Measurements from ENCODE around the gene LAMA1. TPM values are rescaled to one million over a fixed set of nuclear protein-coding genes. Genes with fewer than 3 reads are reported as not detected.
A peak's percentile ranks its signal among the peaks of the same experiment; 100 is the strongest.

The LAMA1 gene
- total RNA-seq, 1 experiment from 2014 or later = not detected

- ATAC-seq = peak; percentile 89
- Histone ChIP-seq H3K4me3 (ENCODE audit: low read length) (no peak overlapping the region), H3K4me1 (ENCODE audit: insufficient read depth, low read length) (peaks cover 17% of the 10 kb centered on the region), H3K27ac (ENCODE audit: low read length) (peak overlapping the region; percentile 62), H3K36me3 (ENCODE audit: low read depth, low read length) (no peaks in the 10 kb centered on the region), H3K4me2 (ENCODE audit: low read length) (no peak overlapping the region), H3K9ac (ENCODE audit: low read length) (no peak overlapping the region), H3K9me3 (ENCODE audit: low read length) (no peaks in the 10 kb centered on the region), H4K20me1 (ENCODE audit: low read length) (no peaks in the 10 kb centered on the region), H3F3A (ENCODE audit: low read length, unreplicated experiment) (no peaks in the 10 kb centered on the region), H3K79me2 (ENCODE audit: low read length) (no peaks in the 10 kb centered on the region), H3K27me3 (ENCODE audit: low read length) (peaks cover 58% of the 10 kb centered on the region), H3K9me2 (replicated peaks; ENCODE audit: low read length) (no peaks in the 10 kb centered on the region), H2AFZ (ENCODE audit: low read length) (no peak overlapping the region)
- peak; percentile 76 for DNase-seq
- no TSS peak for BruUV-seq (replicated peaks)
- ChIA-PET CTCF (interaction anchor here (0.8 kb wide), 1 partner anchor 34 kb away, joined by 3 read pairs; no protein-coding TSS in a partner anchor), POLR2A (ENCODE audit: unreplicated experiment) (interaction anchor here (0.6 kb wide), 1 partner anchor 30 kb away, joined by 6 read pairs; no protein-coding TSS in a partner anchor)
- no peak for TF ChIP-seq CTCF (conservative IDR thresholded peaks at IDR 0.05; ENCODE audit: low read depth, low read length)
- no peak for TF ChIP-seq EZH2phosphoT487 (IDR thresholded peaks at IDR 0.05; ENCODE audit: borderline replicate concordance, low read length)
- intact Hi-C loops (cut with micrococcal nuclease) = no loop called here
Measured at GRCh38 chr18:6960656-6961055, 156.9 kb downstream of the LAMA1 start.

- H3K4me2 ChIP-seq (ENCODE audit: low read length) = no peak overlapping the region
- no peaks in the 10 kb centered on the region for H3K9me2 ChIP-seq (replicated peaks; ENCODE audit: low read length)
- H3K79me2 ChIP-seq (ENCODE audit: low read length) = no peaks in the 10 kb centered on the region
- H3K4me1 ChIP-seq (ENCODE audit: insufficient read depth, low read length) = peaks cover 17% of the 10 kb centered on the region
- no peak overlapping the region; the same call in 1 of the 2 replicates for H3K9ac ChIP-seq (ENCODE audit: low read length)
- H3K36me3 ChIP-seq (ENCODE audit: low read depth, low read length) = no peaks in the 10 kb centered on the region
- DNase-seq (no peak), ATAC-seq (no peak)
- POLR2A ChIA-PET (ENCODE audit: unreplicated experiment) = interaction anchor here (0.6 kb wide), 1 partner anchor 31 kb away, joined by 6 read pairs; no protein-coding TSS in a partner anchor
- no TSS peak for BruUV-seq (replicated peaks)
- H3K9me3 ChIP-seq (ENCODE audit: low read length) = no peaks in the 10 kb centered on the region
- H2AFZ ChIP-seq (ENCODE audit: low read length) = no peak overlapping the region
- peak overlapping the region; percentile 23 for H3K27ac ChIP-seq (ENCODE audit: low read length)
- no peaks in the 10 kb centered on the region for H3F3A ChIP-seq (ENCODE audit: low read length, unreplicated experiment)
- intact Hi-C loops (cut with micrococcal nuclease) = no loop called here
- H4K20me1 ChIP-seq (ENCODE audit: low read length) = no peaks in the 10 kb centered on the region
- TF ChIP-seq CTCF (conservative IDR thresholded peaks at IDR 0.05; ENCODE audit: low read depth, low read length) = no peak
- TF ChIP-seq EZH2 (IDR thresholded peaks at IDR 0.05; ENCODE audit: low read length, unreplicated experiment) = no peak
- TF ChIP-seq EZH2phosphoT487 (IDR thresholded peaks at IDR 0.05; ENCODE audit: borderline replicate concordance, low read length) = no peak
- no peak overlapping the region for H3K4me3 ChIP-seq (ENCODE audit: low read length)
- H3K27me3 ChIP-seq (ENCODE audit: low read length) = peaks cover 58% of the 10 kb centered on the region
- CTCF ChIA-PET = no interaction called here
Measured at GRCh38 chr18:6960124-6960523, 157.5 kb downstream of the LAMA1 start.

DNA sequence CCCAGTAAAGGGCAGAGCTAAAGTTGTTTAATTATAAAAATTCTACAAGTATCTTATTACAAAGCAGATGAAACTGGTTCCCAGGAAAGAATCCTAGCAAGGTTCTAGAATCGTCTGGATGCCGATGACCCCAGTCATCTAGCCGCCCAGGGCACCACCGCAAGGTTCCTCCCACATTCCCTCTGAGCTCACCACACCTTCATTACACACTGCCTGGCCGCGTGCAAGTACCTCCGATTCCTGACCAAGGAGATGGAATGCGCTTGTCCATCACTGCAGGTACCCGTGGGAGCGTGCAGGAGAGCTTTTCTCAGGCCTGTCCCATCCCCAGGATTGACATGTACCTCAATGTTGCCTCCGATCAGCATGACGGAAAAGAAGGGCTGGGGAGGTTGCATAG, 158.5 kb downstream of the LAMA1 start:
- peaks cover 17% of the 10 kb centered on the region for H3K4me1 ChIP-seq (ENCODE audit: insufficient read depth, low read length)
- BruUV-seq (replicated peaks) = no TSS peak
- no peak overlapping the region for H3K27ac ChIP-seq (ENCODE audit: low read length)
- no peaks in the 10 kb centered on the region for H3F3A ChIP-seq (ENCODE audit: low read length, unreplicated experiment)
- no peaks in the 10 kb centered on the region for H4K20me1 ChIP-seq (ENCODE audit: low read length)
- H2AFZ ChIP-seq (ENCODE audit: low read length) = no peak overlapping the region
- TF ChIP-seq EZH2phosphoT487 (IDR thresholded peaks at IDR 0.05; ENCODE audit: borderline replicate concordance, low read length) = no peak
- TF ChIP-seq CTCF (conservative IDR thresholded peaks at IDR 0.05; ENCODE audit: low read depth, low read length) = no peak
- no peak for TF ChIP-seq EZH2 (IDR thresholded peaks at IDR 0.05; ENCODE audit: low read length, unreplicated experiment)
- no peak overlapping the region for H3K4me2 ChIP-seq (ENCODE audit: low read length)
- H3K27me3 ChIP-seq (ENCODE audit: low read length) = peaks cover 58% of the 10 kb centered on the region
- no peak for ATAC-seq
- no peaks in the 10 kb centered on the region for H3K9me3 ChIP-seq (ENCODE audit: low read length)
- H3K36me3 ChIP-seq (ENCODE audit: low read depth, low read length) = no peaks in the 10 kb centered on the region
- no peaks in the 10 kb centered on the region for H3K9me2 ChIP-seq (replicated peaks; ENCODE audit: low read length)
- DNase-seq = peak; percentile 25
- POLR2A ChIA-PET (ENCODE audit: unreplicated experiment) = no interaction called here
- H3K4me3 ChIP-seq (ENCODE audit: low read length) = no peak overlapping the region
- CTCF ChIA-PET = no interaction called here
- H3K9ac ChIP-seq (ENCODE audit: low read length) = no peak overlapping the region; the same call in 1 of the 2 replicates
- intact Hi-C loops (cut with micrococcal nuclease) = no loop called here
- H3K79me2 ChIP-seq (ENCODE audit: low read length) = no peaks in the 10 kb centered on the region
